Activated CD8-positive, alpha-beta memory T cell treated with anti-CD3 and anti-CD28 coated beads, Interleukin-2, amount 50 U/mL, for 1 hour (primary cell): ENCODE results near the gene MINAR1.

Experiments
- DNase-seq: peaks from one replicate; pipeline ENCODE4 v3.0.0-alpha.2; 2020; ENCODE audit errors: extremely low read depth

Gene MINAR1

GRCh38 chr15:79430901-79431635 lies 1.1 kb upstream of the MINAR1 start:
- no peak for DNase-seq

- no peak for DNase-seq
Measured at GRCh38 chr15:79432345-79433275, 474 bp downstream of the MINAR1 start.

GRCh38 chr15:79433276-79433990 lies 1.3 kb downstream of the MINAR1 start:
- DNase-seq, result no peak

- DNase-seq, result no peak
Measured at GRCh38 chr15:79434361-79434760, 2.2 kb downstream of the MINAR1 start.

- no peak for DNase-seq
Measured at GRCh38 chr15:79436037-79436780, 4.1 kb downstream of the MINAR1 start.

- DNase-seq, result no peak
Measured at GRCh38 chr15:79437275-79438000, 5.3 kb downstream of the MINAR1 start.

- DNase-seq, result no peak
Measured at GRCh38 chr15:79439236-79439635, 7.1 kb downstream of the MINAR1 start.

- DNase-seq, result no peak
Measured at GRCh38 chr15:79440355-79440908, 8.3 kb downstream of the MINAR1 start.

GRCh38 chr15:79442911-79443310 lies 10.8 kb downstream of the MINAR1 start:
- DNase-seq, result no peak

- no peak for DNase-seq
Measured at GRCh38 chr15:79447060-79447459, 14.9 kb downstream of the MINAR1 start.

GRCh38 chr15:79450648-79451047 lies 18.5 kb downstream of the MINAR1 start:
- no peak for DNase-seq

- no peak for DNase-seq
Measured at GRCh38 chr15:79451361-79451999, 19.3 kb downstream of the MINAR1 start.

GRCh38 chr15:79452244-79453051 lies 20.3 kb downstream of the MINAR1 start:
- no peak for DNase-seq

- no peak for DNase-seq
Measured at GRCh38 chr15:79453446-79453845, 21.3 kb downstream of the MINAR1 start.

GRCh38 chr15:79454063-79454462 lies 21.9 kb downstream of the MINAR1 start:
- no peak for DNase-seq

GRCh38 chr15:79455361-79455760 lies 23.2 kb downstream of the MINAR1 start:
- no peak for DNase-seq

GRCh38 chr15:79455943-79456342 lies 23.8 kb downstream of the MINAR1 start:
- no peak for DNase-seq

- no peak for DNase-seq
Measured at GRCh38 chr15:79458491-79458890, 26.4 kb downstream of the MINAR1 start.

- no peak for DNase-seq
Measured at GRCh38 chr15:79459666-79460065, 27.5 kb downstream of the MINAR1 start.
